ENCODE results near the gene SEMA4D.

Gene SEMA4D

DNA sequence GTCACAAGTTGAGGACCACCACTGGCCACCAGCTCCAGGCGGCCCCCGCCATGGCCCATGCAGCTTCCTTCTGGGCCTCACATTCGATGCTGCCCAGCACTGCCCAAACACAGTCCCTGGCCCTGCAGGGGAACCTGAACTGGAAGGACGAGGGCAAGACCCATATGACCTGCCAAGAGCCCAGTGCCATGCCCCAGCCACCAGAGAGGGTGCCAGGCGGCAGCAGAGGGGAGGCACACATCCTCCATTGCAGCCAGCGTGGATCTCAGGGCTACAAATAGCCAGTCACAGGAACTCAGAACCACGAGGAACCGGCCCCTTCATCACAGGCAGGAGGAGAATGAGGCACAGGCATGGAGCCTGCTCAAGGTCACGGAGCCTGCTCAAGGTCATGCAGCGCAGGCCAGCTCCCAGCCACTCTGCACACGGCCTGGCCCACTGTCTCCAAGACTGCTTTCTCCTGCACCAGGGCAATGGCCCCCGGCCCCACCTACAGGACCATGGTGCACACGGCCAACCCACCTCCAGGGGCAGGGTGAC lies 69.6 kb downstream of the SEMA4D start:
- no peak for DNase-seq (ENCODE audit: low spot score)

- no peak for DNase-seq (ENCODE audit: low spot score)
Measured at GRCh38 chr9:89427621-89428221, 70.2 kb downstream of the SEMA4D start.

DNA sequence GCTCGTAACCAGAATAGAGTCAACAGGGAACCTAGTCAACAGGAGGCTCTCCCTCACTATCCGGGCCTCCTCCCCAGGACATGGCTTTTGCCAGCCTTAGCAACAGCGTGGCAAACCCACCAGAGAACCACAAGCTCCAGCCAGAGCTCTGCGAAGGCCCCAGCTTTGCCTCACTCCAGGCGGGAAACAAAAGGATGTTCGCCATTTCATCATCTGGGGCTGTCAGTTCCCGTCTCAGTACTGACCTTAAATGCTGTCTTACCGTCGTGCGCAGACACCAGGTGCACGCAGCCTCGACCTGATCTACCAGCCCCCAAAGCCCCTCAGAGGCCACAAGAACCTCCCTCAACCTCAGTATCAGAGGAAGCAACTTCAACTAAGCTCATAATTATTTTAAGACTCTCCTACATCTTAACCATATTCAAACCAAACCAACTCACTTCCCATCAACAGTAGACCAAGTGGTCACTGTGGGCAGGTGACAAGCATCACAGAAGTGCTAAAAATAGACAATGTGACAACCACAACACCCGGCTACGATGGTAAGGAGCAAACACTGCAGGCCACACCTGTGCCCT lies 71.4 kb downstream of the SEMA4D start:
- DNase-seq (ENCODE audit: low spot score), result no peak

DNA sequence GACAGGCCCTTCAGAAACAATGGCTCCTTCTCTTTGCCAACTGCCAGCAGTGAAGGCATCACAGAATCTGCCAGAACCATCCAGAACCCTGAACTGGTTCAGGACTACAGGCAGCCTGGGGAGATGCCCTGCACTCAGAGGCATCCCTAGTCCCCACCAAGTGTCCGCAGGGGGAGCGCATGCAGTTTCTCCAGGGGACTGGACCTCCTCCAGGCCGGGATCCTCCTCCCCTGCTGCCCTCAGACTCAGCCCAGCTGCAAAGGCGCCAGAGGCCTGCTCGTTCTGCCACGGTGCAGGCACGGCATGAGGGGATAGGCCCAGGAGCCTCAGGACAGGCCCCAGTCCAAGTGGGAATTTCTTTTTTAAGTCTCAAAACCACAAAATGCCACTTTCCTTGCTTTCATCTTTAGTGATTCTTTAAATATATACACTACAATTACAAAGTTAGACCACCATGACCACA lies 72.0 kb downstream of the SEMA4D start:
- DNase-seq (ENCODE audit: low spot score), result no peak

DNA sequence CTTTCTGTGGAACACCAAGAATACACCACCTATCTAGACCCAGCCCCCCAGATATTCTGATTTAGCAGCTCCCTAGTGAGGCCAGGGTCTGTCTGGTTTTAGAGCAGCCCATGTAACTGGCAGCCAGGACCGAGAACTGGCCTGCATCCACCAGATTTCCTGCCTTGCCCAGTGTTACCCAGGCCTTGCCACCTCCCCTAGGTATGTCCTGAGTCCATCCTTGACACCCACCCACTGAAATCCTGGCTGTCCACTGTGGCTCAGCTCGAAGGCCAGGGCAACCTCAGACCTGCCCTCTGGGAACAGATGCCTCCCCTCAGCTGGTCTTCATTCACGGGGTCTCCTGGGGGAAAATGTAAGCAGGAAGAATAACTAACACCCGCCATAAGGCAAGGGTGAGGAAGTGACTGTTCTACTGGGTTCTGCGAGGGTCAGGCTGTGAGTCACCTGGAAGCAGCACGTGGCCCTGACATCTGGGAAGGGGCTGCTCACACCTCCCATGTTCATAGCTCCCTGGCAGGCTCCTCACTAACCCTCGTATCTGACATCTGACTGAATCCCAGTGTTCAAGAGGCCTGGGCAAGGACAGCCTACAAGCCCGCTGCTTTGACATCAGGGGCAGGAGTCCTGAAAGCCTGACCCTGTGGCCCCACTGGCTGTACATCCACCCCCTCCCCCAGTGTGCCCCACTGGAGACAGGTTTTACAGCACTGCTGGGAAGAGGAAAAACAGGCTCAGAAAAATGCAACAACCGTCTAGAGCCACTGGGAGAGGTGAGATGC lies 72.7 kb downstream of the SEMA4D start:
- DNase-seq (ENCODE audit: low spot score), result no peak

GRCh38 chr9:89422151-89422975 lies 75.5 kb downstream of the SEMA4D start:
- no peak for DNase-seq (ENCODE audit: low spot score)

DNA sequence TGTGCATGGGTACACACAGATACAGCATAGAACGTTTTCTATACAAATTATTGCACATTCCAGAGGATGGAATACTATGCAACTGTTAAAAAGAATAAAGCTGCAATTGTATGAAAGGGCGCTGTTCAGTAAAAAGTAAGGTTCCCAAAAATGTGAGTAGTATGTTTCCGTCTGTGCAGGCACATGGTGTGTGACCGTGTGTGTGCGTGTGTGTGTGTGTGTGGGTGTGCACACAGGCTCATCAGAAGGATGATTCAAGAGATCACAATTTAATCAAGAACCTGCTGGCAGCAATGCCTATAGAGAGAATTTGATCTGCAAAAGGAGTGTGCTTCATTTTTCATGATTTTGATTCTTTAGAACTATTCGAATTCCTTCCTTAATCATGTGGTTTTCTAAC lies 76.3 kb downstream of the SEMA4D start:
- DNase-seq (ENCODE audit: low spot score), result no peak

DNA sequence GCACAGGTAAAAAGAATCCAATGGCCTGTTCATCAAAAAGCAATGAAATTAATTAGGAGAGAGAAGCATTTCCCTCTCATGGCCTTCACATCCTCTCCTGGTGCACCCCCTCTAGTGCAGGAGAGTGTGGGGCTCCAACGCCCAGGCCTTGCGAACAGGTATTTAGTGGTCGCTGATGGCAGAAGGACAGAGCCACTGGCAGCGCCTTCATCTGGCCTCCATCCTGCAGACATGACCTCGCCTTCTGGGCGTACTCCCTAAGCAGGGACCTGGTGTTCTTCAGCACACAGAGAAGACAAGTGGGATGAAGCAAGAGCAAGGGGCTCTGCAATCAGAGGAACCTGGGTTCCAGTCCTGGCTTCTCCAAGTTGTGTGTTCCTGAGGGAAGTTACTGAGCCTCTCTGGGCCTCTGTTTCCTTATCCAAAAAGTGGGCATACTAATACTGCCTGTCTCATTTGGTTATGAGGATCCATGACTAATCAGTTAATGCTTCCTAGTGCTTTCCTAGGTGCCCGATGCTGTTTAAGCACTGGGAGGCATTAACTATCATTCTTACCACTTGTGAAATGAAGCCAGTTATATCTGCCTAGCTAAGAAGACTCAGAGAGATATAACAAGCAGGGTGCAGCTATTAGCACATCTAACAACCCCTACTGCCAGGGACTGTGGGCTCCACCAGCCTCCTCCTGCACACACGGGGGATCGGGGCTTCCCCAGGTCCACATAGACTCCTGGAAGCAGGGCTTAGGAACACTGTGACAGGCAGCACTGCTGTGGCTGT lies 77.3 kb downstream of the SEMA4D start:
- DNase-seq (ENCODE audit: low spot score), result no peak

- no peak for DNase-seq (ENCODE audit: low spot score)
Measured at GRCh38 chr9:89419978-89420394, 77.9 kb downstream of the SEMA4D start.

- DNase-seq (ENCODE audit: low spot score), result no peak
Measured at GRCh38 chr9:89418882-89419640, 78.9 kb downstream of the SEMA4D start.

- no peak for DNase-seq (ENCODE audit: low spot score)
Measured at GRCh38 chr9:89418474-89418845, 79.5 kb downstream of the SEMA4D start.

GRCh38 chr9:89417832-89418473 lies 80.0 kb downstream of the SEMA4D start:
- no peak for DNase-seq (ENCODE audit: low spot score)

GRCh38 chr9:89414670-89415324 lies 83.1 kb downstream of the SEMA4D start:
- no peak for DNase-seq (ENCODE audit: low spot score)

DNA sequence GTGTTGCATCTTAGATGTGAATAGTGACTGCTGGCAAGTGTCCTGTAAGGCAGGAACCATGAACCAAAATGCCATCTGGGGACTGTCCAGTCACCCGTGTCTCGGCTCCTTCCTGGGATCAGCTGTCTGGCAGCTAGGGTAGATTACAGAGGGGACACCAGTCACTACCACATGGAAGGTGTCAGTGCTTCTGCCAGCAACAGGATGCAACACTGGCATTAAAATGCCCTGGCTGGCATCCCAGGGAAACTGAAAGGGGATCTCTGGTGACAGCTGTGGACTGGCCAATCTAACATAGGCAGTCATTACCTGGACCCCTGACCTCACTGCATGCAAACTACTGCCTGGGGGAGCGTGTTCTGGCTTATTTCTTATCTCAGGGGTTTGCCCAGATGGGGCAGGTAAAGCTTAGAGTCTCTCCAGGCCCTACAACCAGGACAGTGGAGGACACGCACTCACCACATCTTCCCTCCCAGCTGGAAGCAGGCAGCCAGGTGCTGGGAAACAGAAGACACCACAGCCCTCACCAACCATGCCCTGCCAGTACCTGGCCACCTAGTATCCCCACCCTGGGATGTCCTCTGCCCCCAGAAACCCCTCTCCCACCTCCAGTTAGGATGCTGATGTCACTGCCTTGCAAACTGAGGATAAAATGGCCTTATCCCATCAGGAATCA lies 83.8 kb downstream of the SEMA4D start:
- DNase-seq (ENCODE audit: low spot score), result no peak

DNA sequence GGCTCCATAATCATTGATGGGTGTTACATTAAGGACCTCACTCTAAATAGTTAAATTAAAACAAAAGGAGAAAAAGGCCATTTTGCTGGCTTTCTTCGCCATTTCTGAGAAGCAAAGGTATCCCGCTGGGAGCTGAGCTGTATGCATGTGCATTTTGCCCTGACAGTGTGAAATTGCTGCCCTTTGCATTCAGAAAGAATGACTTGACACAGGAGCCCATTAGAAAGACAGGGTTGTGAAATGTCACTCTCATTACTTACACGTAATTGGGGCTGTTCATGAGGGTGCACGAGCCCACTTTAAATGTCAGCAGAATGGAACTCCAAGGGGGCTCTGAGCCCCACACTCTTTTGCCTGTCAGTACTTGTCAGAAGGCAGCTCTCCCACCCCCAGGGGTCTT lies 85.0 kb downstream of the SEMA4D start:
- DNase-seq (ENCODE audit: low spot score), result no peak

- DNase-seq (ENCODE audit: low spot score), result no peak
Measured at GRCh38 chr9:89412541-89412940, 85.4 kb downstream of the SEMA4D start.

- DNase-seq (ENCODE audit: low spot score), result no peak
Measured at GRCh38 chr9:89411759-89412158, 86.2 kb downstream of the SEMA4D start.

DNA sequence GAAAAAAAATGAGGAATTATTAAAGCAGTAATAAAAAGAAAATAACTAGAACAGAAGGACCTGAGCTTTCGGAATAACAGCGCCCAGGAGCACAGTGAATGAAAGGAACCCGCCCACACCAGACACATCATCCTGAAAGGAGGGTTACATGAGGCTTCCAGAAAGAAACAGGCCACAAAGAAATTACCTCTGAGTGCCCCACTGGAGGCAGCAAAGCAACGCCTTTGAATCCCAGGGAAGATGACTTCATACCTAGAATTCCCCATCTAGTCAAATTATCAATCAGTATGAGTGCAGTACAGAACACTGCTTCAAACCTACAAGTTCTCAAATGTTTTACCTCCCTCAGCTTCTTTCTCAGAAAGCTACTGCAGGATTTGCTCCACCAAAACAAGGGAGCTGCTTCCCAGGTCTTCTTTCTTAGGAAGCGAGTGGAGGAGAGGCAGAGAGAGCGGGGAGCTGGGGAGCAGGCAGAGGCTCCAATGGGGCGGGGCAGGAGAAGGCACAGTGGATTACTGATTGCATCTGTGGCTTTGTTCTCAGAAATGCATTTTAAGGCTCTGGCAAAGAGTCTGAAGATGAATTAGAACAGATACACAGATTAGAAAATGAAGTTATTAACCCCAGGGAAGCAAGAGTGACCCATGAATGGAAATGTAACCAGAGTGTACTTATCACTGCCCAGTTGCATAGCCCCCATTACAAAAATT lies 87.1 kb downstream of the SEMA4D start:
- no peak for DNase-seq (ENCODE audit: low spot score)

Data from D341Med (cell line).